KBM-7 (cell line): Measurements from ENCODE around the gene PDE2A.
A peak's percentile ranks its signal among the peaks of the same experiment; 100 is the strongest.

ENCODE experiments used
- DNase-seq: peaks from one replicate; pipeline ENCODE4 v3.0.0-alpha.2; 2015
- in situ Hi-C: fragments of 300-500 bp; cut with MboI; formaldehyde crosslinking; loops from 2 replicates; pipeline ENCODE4 v1.14.3; 2020; ENCODE audit warnings: low sequenced_read_pairs, low pct_unique_long_range_greater_than_20kb, mixed read lengths

The PDE2A gene

DNA sequence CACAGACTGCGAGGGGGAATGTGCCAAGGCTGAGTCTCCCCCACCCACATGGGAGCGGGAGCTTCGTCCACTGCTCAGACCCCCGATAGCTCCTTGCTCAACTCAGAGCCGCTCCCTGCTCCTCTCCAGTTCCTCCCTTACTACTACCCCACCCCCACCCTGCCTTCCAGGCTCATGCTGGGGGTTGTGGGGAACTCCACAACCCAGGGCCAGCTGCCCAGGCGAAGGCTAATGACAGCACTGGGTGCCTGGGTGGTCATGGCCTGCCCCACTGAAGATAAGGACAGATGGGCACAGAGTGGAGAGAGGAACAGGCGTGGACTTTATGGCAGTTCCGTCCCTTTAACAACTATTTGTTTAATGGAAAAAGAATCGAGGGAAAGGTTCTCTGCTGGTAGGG, 73.7 kb downstream of the PDE2A start:
- in situ Hi-C loops: no loop called here
- DNase-seq: no peak

GRCh38 chr11:72599325-72600117, 74.7 kb downstream of the PDE2A start:
- in situ Hi-C loops: no loop called here
- no peak for DNase-seq

DNA sequence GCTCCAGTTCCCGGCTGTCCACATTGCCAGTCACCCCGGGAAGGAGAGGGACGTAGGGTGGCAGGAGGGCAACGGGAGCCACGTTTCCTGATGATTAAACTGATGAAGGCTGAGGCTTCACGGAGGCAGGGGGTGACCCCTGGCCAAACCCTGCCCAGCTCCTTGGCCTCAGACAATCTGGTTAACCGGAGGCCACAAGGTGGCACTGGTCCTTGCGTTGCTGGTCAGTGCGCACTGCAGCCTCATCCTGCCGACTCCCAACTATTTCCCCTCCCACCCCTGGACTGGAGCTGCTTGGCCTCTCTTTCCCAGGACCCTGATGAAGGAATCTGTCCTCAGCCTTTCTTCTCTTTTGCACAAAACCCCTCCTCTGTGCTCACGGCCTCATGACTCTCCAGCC, 75.3 kb downstream of the PDE2A start:
- no peak for DNase-seq
- in situ Hi-C loops: no loop called here

- no peak for DNase-seq
- in situ Hi-C loops: no loop called here
Observed at GRCh38 chr11:72598466-72598865, 75.8 kb downstream of the PDE2A start.

- in situ Hi-C loops: no loop called here
- no peak for DNase-seq
Observed at GRCh38 chr11:72597721-72598120, 76.5 kb downstream of the PDE2A start.

DNA sequence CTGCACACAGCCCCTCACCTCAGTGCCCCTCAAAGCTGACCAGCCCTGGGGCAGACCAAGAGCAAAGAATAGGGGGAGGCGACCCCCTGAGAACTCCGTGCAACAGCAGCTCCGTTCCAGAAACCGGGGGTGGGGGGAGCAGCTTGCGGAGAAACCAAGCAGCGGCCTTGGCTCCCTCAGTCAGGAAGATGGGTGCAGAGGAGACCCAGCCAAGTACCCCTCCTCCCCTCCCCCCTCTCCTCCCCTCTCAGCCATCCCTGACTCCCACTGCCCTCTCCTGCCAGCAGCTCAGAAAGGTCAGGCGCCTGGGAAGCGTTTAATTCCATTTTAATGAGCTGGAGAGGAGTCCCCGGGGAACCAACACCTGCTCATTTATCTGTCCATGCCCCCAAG, 78.9 kb downstream of the PDE2A start:
- no peak for DNase-seq

DNA sequence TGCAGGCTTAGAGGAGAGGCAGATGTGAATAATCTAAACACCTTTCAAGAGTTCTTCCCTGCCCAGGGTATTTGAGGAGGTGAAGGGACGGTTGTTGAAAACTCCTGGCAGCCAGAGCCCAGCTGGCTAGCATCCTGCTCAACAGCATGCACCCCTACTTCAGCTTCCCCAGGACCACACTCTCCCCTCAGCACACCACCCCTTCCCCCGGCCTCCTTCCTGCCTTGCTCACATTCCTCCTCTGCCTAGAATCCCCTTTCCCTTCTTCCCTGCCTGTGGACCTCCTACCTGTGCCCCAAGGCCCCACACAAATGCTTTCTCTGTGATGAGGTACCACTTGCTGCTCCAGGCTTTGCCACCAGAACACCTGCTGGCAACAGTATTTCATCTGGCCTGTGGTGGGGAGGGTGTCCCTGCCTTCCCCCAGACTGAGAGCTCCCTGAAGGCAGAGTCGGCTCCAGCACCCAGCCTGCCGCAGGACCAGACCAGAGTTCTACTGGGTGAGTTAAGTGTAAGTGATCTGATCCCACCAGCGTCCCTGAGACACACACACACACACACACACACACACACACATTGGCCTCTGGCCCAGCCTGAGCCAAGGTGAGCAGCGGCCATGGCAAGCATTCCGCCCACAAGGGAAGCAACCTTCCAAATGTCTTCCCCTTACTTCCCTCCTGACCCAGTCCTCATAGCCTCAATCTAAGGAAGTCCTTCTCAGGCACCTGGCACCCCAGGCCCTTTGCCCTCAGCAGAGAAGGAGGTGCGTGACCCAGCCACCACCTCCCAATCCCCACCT, 79.5 kb downstream of the PDE2A start:
- no peak for DNase-seq

More for the DNA sequence above, 78.9 kb downstream of the PDE2A start:
- in situ Hi-C loops: no loop called here

DNA sequence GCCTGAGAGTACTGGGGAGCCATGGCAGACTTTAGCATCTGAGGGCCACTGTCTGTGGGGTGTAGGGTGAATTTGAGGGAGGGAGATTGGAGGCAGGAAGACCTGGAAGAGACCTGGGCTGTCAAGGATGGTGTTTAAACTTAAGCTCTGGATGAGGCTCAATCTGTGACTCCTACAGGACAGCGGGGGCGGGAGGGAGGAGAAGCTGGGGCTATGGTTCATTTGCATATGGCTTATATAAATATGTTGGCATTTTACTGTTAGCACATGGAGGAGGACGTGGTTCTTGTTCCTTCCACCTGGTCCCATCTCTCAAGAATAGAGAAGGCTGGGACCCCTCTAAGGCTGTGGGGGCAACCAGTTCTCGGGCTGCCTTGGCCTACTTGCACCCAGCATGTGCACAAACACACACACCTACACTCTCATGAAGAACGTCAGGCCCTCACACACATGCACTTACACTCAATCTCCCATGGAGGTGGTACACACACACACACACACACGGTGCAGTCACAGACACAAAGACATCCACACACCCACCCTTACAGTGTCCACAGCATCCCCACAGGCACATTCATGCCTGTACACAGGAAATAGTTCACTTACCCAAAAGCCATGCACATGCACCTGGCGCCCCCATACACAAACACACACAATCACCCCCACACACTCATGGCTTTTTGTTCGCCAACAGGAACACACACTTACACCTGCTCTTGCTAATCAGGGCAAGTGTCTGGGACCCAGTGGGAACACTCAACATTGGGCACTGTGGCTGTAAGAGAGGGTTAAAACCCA, 81.3 kb downstream of the PDE2A start:
- in situ Hi-C loops: no loop called here
- no peak for DNase-seq

More for the DNA sequence above, 79.5 kb downstream of the PDE2A start:
- in situ Hi-C loops: no loop called here

DNA sequence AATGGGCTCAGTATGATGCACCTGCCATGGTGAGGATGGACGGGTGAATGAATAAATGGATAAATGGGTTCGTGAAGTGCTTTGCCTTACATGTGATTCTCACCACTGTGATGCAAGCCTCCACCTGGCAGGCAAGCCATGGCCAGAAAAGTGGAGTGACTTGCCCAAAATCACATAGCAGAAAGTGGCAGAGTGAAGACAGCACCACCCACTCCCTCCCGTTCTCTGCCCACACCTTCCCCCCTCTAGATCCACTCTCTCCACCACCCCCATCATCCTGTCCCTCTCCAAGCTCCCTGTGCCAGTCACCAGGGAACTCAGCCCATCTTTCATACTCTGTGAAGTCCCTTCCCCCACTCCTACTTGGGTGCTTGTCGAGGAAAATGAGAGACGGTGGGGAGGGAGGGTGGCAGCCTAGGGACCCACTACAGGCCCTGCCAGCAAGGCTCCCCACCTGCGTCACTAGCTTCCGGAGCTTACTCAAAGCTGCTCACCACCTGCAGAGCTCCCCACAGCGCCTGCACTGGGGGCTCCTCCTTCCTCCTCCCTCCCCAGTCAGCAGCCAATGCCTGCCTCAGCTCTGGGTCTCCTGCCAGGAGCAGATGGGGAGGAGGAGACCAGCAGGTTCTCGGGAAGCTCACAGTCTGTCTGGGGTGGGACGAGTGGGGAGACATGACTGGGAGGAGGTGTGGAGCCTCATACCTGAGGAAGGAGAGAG, 82.3 kb downstream of the PDE2A start:
- in situ Hi-C loops: no loop called here
- DNase-seq: no peak

- DNase-seq: no peak
- in situ Hi-C loops: no loop called here
Observed at GRCh38 chr11:72591023-72591422, 83.2 kb downstream of the PDE2A start.

DNA sequence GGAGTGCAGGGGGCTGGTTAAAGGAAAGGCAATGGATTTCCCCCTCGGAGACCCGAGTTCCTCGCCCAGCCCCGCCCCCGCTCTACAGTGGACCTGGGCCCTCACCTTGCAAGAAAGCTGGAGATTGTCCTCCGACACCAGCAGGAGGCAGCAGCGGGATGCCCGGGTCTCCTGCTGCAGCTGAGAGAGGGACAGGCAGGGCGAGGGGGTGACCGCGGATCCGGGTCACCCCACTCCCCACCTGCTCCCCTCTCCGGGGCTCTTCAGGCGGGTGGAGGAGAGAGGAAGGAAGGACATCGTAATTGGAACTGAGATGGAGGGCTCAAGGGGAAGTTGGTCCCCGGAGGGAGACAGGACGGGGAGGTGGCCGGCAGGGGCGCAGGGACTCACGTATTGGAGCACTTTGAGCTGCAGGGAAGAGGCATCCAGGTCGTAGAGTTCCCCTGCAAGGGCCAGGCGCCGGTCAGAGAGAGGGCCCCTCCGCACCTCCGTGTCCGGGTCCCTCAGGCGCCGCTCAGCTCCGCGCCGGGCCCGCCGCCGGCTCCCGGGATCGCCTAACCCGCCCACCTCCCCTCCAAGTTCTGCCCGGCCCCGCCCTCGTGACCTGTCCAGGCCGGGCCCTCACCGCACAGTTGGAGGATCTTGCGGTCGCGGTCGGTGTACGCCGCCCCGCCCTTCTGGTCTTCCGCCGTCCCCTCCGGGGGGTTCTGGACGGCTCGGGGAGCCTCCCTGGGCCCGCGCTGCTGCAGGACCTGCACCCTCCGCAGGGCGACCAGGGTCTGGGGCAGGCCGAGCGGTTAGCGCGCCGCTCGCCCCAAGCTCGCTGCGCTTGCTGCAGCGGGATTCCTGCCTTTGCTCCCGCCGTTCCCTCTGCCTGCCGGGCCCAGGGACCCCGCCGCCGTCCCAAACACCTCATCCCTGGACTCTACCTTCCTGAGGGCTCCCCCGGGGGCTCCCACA, 84.1 kb downstream of the PDE2A start:
- in situ Hi-C loops: no loop called here

GRCh38 chr11:72588421-72589410, 85.5 kb downstream of the PDE2A start:
- in situ Hi-C loops: no loop called here
- no peak for DNase-seq

More for the DNA sequence above, 84.1 kb downstream of the PDE2A start:
- DNase-seq: peak; percentile 67

GRCh38 chr11:72587696-72588095, 86.5 kb downstream of the PDE2A start:
- in situ Hi-C loops: no loop called here
- DNase-seq: no peak

GRCh38 chr11:72586321-72587090, 87.7 kb downstream of the PDE2A start:
- no peak for DNase-seq
- in situ Hi-C loops: no loop called here

GRCh38 chr11:72585762-72586311, 88.4 kb downstream of the PDE2A start:
- in situ Hi-C loops: no loop called here
- DNase-seq: peak; percentile 77
